NCI-H2029 (cell line): ENCODE measurements around the gene REG3G.

Experiments
- DNase-seq: peaks from one replicate; lab custom pipeline; 2025; lab: John Stamatoyannopoulos, UW

REG3G gene

GRCh38 chr2:79025421-79025820 is at the start of gene REG3G:
Gene REG3G (plus strand): TSS chr2:79025702. CDS start chr2:79026094, 392 bp downstream.
- DNase-seq: no peak

GRCh38 chr2:78977661-78978145 is 47.8 kb upstream of the REG3G start:
- no peak for DNase-seq

DNA sequence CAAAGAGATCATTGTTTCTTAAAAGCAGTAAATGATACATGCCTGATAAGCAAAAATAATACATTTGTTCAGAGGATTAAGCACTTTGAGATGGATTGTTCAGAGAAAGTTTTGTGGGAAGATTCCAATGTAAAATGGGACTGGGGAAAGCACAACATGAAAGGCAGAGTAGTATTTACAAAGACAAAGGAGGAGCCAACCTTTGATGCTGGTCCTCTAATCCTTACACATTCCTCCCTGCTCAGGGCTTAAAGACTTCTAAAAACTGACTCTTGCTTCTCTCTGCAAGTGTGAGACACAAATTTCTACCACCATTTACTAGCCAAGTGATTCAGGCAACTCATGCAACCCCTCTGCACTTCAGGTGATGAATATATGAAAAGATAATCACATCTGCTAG is 47.2 kb upstream of the REG3G start:
- no peak for DNase-seq

GRCh38 chr2:78979380-78980151 is 45.9 kb upstream of the REG3G start:
- DNase-seq: peak; percentile 2

DNA sequence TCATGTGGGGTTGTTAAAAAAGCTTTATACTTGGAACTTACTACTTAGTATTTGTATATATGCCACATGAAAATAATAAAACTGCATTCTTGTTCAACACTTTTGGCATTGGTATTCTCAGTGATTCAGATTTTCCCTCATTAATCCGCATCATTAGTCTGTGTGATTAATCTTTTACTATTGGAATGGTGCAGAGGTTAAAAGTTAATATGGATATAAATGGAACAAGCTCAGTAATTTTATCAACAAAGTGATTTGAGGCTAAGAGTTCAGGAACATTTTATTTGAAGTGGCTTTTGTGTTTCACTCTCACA is 45.4 kb upstream of the REG3G start:
- DNase-seq: no peak

DNA sequence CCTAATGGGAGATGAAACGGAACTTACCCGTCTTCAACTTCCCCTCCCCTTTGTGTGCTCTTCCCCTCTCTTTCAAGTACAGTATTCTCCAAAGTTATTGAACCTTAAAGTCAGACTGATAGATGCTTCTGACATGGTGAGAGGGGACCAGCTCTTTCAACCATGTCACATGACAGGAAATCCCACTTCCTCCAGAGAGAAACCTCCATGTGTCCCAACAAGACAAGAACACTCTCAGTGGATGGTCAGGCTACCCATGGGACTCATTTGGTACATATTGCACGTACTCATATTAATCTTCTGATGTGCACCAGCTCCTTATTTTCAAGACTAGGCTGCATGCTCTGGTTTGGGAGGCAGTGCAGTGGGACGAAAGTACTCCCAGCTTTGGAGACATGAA is 44.6 kb upstream of the REG3G start:
- no peak for DNase-seq

DNA sequence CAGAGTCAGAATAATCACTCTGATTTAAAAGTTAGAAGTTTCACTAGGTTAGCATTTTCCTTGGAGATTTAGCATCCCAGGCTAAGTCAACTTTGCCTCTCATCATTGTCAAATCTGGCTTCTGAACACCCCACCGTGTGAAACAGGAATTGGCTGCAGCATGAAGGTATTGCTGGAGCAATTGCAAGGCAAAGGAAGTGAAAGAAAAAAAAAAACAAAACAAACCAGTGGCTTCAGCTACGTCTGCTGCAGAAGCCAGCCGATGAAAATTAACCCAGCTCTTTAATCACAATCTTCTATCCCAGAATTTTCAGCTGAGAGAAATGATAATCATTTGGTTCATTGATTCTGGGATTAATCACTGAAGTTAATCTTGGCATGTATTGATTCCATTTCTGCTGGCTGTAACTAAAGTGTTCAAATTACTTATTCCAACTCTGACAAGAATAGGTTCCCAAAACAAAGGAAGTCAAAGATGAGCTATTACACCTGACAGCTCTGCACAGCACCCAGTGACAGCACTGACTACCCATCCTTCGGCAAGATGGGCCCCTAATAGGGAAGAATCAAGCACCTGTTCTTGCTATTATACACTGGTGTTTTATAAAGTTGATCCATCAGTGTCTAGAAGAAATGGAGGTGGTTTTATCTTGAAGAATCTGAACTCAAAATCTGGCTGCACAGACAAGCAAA is 42.7 kb upstream of the REG3G start:
- DNase-seq: no peak

- DNase-seq: no peak
Observed at GRCh38 chr2:78984386-78984785, 41.1 kb upstream of the REG3G start.

DNA sequence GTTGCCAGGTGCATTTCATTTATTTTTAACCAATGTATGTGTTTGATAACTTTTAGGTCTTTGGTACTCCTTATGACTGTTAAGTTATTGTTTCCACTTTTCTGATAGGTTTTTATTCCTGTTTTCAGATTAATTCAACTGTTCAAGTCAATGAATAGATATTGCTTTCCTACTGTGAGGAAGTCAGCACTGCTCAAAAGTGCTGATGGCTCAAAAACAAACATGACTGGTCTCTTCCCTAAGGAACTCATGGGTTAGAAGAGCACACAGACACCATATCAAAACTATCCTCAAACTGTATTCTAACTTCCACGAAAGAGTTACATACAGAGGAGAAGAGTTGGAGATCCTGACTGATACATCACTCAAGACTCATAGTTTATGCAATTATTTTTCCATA is 39.9 kb upstream of the REG3G start:
- DNase-seq: no peak

DNA sequence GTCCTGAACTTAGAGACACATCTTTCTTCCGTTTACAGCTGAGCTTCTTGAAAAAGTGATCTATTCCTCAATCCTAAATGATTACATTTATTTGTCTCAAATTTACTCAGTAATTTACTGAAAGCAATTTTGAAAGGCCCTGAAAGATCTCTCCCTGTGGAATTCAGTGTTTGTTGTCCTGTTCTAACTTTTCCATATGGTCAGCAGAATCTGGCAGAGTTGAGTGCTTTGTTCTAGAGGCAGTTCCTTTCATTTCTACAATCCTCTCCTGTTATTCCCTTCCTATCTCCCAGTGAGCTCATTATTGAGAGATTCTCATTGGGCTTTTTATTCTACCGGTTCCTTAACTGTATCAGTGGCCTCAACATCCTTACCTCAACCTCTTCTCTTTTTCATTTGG is 36.5 kb upstream of the REG3G start:
- DNase-seq: no peak

- DNase-seq: no peak
Observed at GRCh38 chr2:78992451-78992806, 33.1 kb upstream of the REG3G start.

DNA sequence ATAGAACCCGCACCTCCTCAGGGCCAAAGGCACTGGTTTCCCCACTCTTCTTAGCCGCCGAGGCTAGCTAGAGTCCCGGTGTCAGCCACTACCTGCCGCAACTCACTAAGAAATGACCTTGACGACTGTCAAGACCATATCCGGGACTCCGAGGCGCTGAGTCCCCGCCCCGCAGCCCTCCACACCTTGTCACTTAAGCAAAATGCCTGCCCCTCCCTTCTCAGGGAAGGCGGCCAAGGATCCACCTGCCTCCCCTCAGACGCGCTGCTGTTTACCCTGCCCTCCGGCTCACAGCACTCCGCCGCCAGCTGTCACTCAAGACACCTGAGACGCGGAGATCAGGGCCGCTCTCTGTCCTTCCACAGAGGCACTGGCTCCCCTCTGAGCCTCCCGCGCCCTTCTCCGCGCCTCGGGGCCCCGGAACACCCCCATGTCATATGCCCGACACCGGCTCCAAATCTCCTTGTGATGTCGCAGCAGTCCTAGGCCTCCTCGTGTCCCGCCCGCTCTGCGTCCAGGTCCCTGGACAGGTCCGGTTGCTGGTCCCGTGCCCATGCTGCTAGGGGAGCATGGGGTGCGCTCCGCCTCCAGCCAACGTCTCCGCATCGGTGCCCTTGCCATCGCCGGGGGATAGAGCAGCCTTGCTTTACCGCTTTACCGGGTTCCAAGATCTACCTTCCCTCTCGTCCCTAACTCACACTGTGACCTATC is 32.5 kb upstream of the REG3G start:
- peak; percentile 10 for DNase-seq

GRCh38 chr2:78993518-78994148 is 31.9 kb upstream of the REG3G start:
- DNase-seq: no peak

DNA sequence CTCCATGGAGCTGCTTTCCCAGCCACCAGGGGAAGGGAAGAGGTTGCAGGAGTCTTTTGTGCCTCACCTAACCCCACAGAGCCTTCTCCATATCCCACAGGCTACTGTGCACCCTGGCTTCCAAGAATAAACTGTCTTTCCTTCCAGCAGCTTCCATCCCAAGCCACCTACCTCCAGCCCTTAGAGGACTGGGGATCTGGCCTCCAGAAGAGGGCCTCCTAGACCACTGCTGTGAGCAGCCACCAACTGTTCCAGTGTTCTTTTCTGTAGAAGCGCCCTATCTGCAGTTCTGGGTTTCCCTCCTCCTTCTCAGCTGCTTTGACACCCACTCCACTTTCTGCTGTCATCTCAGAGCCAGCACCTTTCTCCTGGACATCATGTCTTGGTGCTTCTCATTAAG is 30.7 kb upstream of the REG3G start:
- no peak for DNase-seq

DNA sequence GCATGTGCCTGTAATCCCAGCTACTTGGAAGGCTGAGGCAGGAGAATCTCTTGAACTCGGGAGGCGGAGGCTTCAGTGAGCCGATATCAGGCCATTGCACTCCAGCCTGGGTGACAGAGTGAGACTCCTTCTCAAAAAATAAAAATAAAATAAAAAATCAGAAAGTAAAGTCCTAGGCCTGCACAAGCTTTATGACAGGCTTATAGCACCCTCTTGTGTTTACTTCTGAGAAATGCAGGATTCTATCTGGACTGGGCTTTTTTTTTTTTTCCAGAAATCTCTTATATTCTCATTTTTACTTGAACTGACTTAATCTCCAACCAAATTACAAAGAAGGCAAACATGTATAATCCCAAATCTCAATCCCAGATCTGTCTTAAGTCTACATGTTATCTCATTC is 26.1 kb upstream of the REG3G start:
- no peak for DNase-seq

GRCh38 chr2:79000008-79000576 is 25.4 kb upstream of the REG3G start:
- no peak for DNase-seq

DNA sequence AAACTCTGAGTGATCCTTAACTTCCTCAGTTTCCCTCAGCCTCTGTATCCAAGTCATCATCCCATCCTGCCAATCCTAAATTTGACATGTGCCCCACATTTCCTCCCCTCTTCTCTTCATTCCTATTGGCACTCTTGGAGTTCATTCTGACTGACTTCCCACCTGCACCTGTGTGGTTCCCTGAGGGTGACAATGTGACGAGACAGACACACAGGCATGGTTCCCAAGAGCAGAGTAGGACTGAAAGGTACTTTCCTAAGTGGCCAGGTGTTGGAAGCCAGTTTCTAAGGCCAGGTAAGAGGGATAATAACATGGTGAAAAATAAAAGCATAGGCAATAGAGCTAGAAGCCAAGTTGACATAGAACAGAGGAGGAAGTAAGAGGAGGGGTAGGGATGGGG is 24.2 kb upstream of the REG3G start:
- DNase-seq: no peak

DNA sequence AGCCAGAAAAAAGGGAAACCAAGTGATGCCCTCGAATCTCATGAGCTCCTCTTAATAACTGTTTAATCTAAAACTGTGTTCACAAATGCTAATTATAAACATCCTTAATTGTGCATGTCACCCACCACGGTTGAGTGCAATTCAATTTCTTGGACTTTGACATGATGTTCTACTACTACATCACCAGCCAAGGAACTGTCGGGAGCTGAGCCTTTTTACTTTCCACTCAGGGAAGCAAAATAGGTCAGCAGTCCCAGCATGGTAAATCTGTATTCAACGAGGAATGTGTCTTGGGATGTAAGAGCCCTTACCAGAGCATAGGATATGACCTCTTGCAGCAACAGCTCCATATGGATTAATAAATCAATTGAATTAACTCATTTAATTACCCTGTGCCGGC is 20.8 kb upstream of the REG3G start:
- no peak for DNase-seq

DNA sequence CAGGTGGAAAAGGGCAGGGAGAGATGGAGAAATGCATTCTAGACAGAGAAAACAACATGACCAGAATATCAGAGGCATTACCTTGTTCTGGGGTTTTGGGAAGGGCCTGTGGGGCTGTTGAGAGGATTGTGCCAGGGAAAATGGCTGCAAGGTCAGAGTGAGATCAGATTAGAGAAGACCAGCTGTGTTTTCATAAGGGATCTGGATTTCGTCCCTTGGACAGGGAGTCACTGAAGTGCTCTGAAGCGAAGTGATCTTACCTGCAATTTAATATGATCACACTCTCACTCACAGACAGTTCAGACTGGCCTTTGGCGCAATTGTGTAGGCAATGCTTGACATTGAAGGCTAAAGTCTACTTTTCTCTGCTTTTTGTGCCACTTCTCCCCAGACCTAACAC is 20.3 kb upstream of the REG3G start:
- no peak for DNase-seq

- no peak for DNase-seq
Observed at GRCh38 chr2:79009388-79009787, 16.1 kb upstream of the REG3G start.

DNA sequence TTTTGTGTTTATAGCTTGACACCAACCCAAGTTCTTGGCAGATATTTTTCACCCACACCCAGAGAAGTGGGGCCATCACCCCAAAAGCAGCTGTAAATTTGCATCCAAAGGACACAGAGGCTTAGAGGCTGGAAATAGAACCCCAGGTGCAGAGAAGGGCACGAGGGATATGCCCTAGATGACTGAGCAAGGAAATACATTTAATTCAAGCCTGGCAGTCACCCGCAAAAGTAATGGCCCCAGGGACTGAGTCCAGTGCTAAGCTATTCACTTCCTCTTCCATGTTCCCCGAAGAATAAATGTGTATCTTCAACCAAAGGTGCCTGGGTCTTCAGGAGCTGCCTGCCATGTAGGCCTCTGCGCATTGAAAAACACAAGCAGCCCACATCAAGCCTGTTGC is 14.0 kb upstream of the REG3G start:
- no peak for DNase-seq

GRCh38 chr2:79013629-79014028 is 11.9 kb upstream of the REG3G start:
- no peak for DNase-seq
